Measurements from ENCODE around the gene KRTAP4-12.
"Not testable (repeated sequence)": the region's sequence is repeated elsewhere in the genome, so short reads cannot be mapped to it uniquely, and the experiment has no call there.

KRTAP4-12 gene

DNA sequence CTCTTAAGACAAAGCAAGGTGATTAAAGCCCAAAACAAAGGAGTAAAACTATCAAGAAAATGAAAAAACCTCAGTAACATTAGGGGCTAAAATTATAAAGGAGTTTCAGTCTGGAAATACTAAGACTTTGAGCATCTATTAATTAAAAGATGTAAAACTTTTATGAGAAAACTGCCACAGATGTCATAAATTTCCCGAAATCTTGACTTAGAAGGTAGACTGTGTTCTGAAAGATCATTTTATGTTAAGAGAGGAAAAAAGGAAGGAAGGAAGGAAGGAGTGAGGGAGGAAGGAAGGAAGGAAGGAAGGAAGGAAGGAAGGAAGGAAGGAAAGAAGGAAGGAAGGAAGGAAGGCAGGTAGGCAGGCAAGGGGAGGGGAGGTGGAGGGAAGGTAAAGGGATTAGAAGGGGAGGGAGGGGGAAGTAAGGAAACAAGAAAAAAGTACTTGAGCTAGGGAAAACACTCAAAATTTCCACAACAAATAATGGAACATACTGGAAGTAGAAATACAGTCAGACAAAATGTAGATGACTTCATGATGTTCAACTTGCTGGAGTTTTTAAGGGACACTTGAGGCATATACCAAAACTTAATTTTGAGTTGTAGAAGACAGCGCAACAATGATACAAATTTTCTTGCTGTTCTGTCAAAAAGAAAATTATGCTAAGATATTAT lies 23.7 kb upstream of the KRTAP4-12 start:
- Histone ChIP-seq H3K36me3 (ENCODE audit: insufficient read depth, low read length) (no peaks in the 10 kb centered on the region), H3K4me1 (ENCODE audit: insufficient read depth, low read length) (no peaks in the 10 kb centered on the region), H3K4me3 (ENCODE audit: low read length) (no peak overlapping the region), H3K27ac (ENCODE audit: low read depth, low read length) (no peak overlapping the region), H3K27me3 (ENCODE audit: insufficient read depth, low read length) (no peaks in the 10 kb centered on the region), H3K9me3 (ENCODE audit: insufficient read depth, low read depth, low read length) (peaks cover 11% of the 10 kb centered on the region), H3K9ac (ENCODE audit: low read depth, low read length) (no peak overlapping the region)
- 91% methylated on average over 2 of the region's 2 CpGs for WGBS

DNA sequence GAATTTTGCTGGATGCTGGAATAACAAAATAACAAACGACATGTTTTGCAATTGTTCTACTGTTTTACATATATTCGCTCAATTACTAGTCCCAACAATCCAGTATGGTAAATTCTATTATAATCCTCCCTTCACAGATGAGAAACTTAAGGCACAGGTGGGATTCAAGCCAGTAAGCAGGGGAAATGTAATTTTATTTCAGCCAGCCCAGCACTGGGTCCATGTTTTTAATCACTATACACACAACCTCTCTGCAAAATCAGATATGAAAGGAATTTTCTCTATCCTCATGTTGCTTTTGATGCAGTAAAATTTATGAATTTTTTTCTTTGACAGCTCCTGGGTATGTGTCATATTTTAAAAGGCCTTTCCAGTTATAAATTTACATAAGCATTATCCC lies 21.3 kb upstream of the KRTAP4-12 start:
- H3K9ac ChIP-seq (ENCODE audit: low read depth, low read length): no peak overlapping the region
- no peak overlapping the region for H3K4me3 ChIP-seq (ENCODE audit: low read length)
- no peaks in the 10 kb centered on the region for H3K4me1 ChIP-seq (ENCODE audit: insufficient read depth, low read length)
- H3K27me3 ChIP-seq (ENCODE audit: insufficient read depth, low read length): no peaks in the 10 kb centered on the region
- H3K9me3 ChIP-seq (ENCODE audit: insufficient read depth, low read depth, low read length): peaks cover 17% of the 10 kb centered on the region
- H3K36me3 ChIP-seq (ENCODE audit: insufficient read depth, low read length): no peaks in the 10 kb centered on the region
- no peak overlapping the region for H3K27ac ChIP-seq (ENCODE audit: low read depth, low read length)
- WGBS: 60% methylated on average over 1 of the region's 2 CpGs

DNA sequence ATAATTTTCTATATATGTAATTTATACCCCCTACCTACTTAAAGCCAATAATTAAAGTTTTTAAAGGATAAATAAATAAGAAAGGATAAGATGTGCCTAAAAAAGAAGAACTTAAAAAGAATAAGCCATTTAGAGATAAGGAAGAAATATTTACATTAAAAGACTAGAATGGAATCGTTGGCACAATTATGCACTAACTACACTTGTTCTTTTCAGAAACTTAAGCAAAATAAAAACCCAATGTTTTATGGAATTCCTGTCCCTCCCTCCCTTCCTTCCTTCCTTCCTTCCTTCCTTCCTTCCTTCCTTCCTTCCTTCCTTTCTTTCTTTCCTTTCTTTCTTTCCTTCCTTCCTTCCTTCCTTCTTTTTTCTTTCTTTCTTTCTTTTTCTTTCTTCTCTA lies 20.9 kb upstream of the KRTAP4-12 start:
- Histone ChIP-seq H3K4me1 (ENCODE audit: insufficient read depth, low read length) (no peaks in the 10 kb centered on the region), H3K27ac (ENCODE audit: low read depth, low read length) (no peak overlapping the region)
- WGBS: 87% methylated on average over 1 of the region's 1 CpG

DNA sequence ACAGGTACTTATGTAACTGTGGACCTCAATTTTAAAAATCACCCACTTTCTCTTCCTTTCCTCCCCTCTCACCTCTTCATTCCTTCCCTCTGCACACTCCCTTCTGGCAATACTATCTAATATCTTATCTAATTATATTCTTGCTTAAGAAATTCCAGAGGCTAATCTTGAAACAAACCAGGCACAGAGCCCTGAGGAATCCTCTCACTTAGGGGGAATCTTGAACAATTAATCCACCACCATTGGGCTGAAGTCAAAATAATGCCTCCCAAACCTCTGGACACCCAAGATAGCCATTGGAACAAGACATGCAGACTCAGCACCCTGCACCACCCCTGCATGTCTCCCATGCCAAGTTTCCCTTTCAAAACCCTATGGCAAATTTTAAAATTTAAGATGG lies 17.4 kb upstream of the KRTAP4-12 start:
- Histone ChIP-seq H3K9ac (ENCODE audit: low read depth, low read length) (no peak overlapping the region), H3K27ac (ENCODE audit: low read depth, low read length) (no peak overlapping the region), H3K27me3 (ENCODE audit: insufficient read depth, low read length) (no peaks in the 10 kb centered on the region), H3K36me3 (ENCODE audit: insufficient read depth, low read length) (no peaks in the 10 kb centered on the region), H3K4me1 (ENCODE audit: insufficient read depth, low read length) (no peaks in the 10 kb centered on the region), H3K4me3 (ENCODE audit: low read length) (no peak overlapping the region), H3K9me3 (ENCODE audit: insufficient read depth, low read depth, low read length) (peaks cover 22% of the 10 kb centered on the region)

More for the DNA sequence above, 20.9 kb upstream of the KRTAP4-12 start:
- no peak overlapping the region for H3K4me3 ChIP-seq (ENCODE audit: low read length)
- no peaks in the 10 kb centered on the region for H3K27me3 ChIP-seq (ENCODE audit: insufficient read depth, low read length)
- no peaks in the 10 kb centered on the region for H3K36me3 ChIP-seq (ENCODE audit: insufficient read depth, low read length)
- no peak overlapping the region for H3K9ac ChIP-seq (ENCODE audit: low read depth, low read length)
- peaks cover 18% of the 10 kb centered on the region for H3K9me3 ChIP-seq (ENCODE audit: insufficient read depth, low read depth, low read length)

DNA sequence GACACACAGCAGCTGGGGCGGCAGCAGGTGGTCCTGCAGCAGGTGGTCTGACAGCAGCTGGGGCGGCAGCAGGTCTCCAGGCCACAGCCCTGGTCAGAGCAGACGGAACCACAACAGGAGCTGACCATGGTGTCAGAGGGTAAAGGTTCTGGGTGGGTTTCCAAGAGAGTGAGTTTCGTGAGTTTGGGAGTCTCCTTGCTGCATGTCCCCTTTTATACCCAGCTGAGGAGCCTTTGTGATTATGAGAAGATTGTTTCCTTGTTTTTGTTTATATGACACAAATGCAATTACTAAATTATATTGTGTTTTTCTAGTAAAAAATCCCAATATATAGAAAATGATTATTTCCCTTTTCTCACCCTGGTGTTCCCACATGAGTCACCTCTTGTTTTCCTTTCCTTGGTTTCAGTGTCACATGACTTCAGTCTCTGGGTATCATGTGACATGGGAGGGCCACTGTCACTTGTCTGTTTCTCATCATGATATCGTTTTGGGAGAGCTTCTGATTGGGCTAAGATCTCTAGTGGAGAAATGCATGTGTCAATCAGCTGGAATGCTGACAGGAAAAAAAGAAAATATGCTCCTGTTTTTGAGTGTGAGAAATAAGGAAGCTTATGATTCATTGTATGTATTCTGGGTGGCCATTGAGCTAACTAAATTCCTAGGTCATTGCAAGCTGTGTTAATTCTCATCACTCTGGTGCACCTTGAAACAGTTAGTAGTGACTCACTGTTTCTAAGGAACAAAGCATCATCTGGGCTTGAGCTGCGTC lies 16.6 kb upstream of the KRTAP4-12 start, which contains the start of gene KRTAP4-6:
KRTAP4-6 (minus strand) TSS at position 185 of the 772 bp plus-strand sequence; CDS start at position 128, 57 bp downstream.
- Histone ChIP-seq H3K4me1 (ENCODE audit: insufficient read depth, low read length) (no peaks in the 10 kb centered on the region), H3K36me3 (ENCODE audit: insufficient read depth, low read length) (no peaks in the 10 kb centered on the region), H3K9ac (ENCODE audit: low read depth, low read length) (no peak within 1 kb of the TSS), H3K27ac (ENCODE audit: low read depth, low read length) (no peak within 1 kb of the TSS), H3K27me3 (ENCODE audit: insufficient read depth, low read length) (no peaks in the 10 kb centered on the region), H3K9me3 (ENCODE audit: insufficient read depth, low read depth, low read length) (peaks cover 22% of the 10 kb centered on the region), H3K4me3 (ENCODE audit: low read length) (no peak within 1 kb of the TSS)
- 92% methylated on average over 6 of the region's 6 CpGs for WGBS

DNA sequence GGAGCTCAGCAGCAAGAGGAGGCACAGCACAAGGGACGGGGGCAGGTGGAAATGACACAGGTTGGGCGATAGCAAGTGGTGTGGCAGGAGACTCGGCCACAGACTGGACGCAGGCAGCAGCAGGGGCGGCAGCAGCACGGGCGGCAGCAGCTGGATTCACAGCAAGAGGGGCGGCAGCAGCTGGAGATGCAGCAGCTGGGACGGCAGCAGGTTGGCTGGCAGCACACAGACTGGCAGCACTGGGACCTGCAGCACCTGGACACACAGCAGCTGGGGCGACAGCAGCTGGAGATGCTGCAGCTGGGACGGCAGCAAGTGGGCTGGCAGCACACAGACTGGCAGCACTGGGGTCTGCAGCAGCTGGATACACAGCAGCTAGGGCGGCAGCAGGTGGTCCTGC lies 15.9 kb upstream of the KRTAP4-12 start:
- H3K27ac ChIP-seq (ENCODE audit: low read depth, low read length); H3K4me3 ChIP-seq (ENCODE audit: low read length); H3K9ac ChIP-seq (ENCODE audit: low read depth, low read length); H3K4me1 ChIP-seq (ENCODE audit: insufficient read depth, low read length); H3K27me3 ChIP-seq (ENCODE audit: insufficient read depth, low read length); H3K36me3 ChIP-seq (ENCODE audit: insufficient read depth, low read length): not testable (repeated sequence)
- 90% methylated on average over 12 of the region's 12 CpGs for WGBS
- H3K9me3 ChIP-seq (ENCODE audit: insufficient read depth, low read depth, low read length): peaks cover 22% of the 10 kb centered on the region

DNA sequence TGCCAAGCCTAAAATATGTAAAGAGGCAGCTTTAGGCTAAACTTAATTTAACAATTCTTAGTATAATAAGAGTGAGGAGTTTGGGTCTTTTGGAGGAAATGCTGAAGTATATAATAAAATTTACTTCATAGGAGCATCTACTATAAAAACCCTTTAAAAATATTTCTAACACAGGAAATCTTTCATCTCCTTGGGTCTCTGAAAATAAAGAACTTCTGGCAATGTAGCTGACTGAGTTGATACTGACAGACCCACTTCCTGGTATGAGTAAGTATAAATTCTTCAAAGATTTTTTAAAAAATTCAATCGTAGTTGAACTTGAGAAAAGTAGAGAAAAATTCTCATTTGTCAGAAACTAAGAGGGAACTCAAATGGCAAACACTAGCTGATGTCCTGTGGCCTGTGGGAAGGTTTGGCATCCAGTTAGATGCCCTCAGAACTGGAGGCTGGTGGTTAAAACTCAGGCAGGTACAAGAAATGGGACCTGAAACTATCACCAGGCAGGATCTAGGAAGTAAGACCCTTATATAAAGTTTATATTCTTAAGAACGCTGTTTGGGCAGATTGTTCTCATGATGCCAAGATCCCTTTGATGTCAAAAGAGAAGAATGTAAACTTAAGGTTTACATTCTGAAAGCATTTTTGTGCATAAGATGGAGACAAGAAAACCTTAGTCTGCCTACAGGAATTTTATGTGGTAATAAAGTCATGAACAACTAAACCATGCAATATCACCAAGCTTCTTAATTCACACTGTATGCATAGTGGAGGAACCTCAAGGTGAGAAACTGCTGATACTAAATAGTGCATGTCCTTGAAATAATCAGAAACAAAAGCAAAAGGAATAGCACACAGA lies 10.1 kb upstream of the KRTAP4-12 start:
- H3K36me3 ChIP-seq (ENCODE audit: insufficient read depth, low read length): no peaks in the 10 kb centered on the region
- H3K4me3 ChIP-seq (ENCODE audit: low read length): no peak overlapping the region
- WGBS: 97% methylated on average over 2 of the region's 2 CpGs
- 0 out of 2 replicates have a peak, but pooled peaks cover 4% of the 10 kb centered on the region for H3K9me3 ChIP-seq (ENCODE audit: insufficient read depth, low read depth, low read length)
- H3K4me1 ChIP-seq (ENCODE audit: insufficient read depth, low read length): no peaks in the 10 kb centered on the region
- H3K27me3 ChIP-seq (ENCODE audit: insufficient read depth, low read length): no peaks in the 10 kb centered on the region
- H3K9ac ChIP-seq (ENCODE audit: low read depth, low read length): no peak overlapping the region
- H3K27ac ChIP-seq (ENCODE audit: low read depth, low read length): no peak overlapping the region

DNA sequence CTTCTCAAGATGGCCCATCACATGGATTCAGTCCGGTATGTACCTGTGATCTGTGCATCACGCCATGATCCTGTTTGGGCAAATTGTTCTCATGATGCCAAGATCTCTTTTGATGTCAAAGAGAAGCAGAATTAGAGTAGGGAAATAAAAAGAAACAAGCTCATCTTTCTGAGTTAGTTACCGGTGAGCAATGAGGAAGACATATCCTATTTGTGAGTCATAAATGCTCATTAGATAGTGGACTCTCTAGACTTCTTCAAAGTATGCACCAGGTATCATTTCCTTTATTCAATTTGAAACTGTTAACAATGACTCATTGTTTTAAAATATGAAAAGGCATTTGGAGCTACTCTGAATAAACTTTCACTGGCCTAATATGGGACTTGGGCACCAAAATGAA lies 8.0 kb upstream of the KRTAP4-12 start:
- H3K36me3 ChIP-seq (ENCODE audit: insufficient read depth, low read length): no peaks in the 10 kb centered on the region
- H3K4me1 ChIP-seq (ENCODE audit: insufficient read depth, low read length): no peaks in the 10 kb centered on the region
- H3K9me3 ChIP-seq (ENCODE audit: insufficient read depth, low read depth, low read length): no peaks in the 10 kb centered on the region
- H3K4me3 ChIP-seq (ENCODE audit: low read length): no peak overlapping the region
- no peaks in the 10 kb centered on the region for H3K27me3 ChIP-seq (ENCODE audit: insufficient read depth, low read length)
- no peak overlapping the region for H3K27ac ChIP-seq (ENCODE audit: low read depth, low read length)
- no peak overlapping the region for H3K9ac ChIP-seq (ENCODE audit: low read depth, low read length)
- WGBS: 96% methylated on average over 3 of the region's 3 CpGs

DNA sequence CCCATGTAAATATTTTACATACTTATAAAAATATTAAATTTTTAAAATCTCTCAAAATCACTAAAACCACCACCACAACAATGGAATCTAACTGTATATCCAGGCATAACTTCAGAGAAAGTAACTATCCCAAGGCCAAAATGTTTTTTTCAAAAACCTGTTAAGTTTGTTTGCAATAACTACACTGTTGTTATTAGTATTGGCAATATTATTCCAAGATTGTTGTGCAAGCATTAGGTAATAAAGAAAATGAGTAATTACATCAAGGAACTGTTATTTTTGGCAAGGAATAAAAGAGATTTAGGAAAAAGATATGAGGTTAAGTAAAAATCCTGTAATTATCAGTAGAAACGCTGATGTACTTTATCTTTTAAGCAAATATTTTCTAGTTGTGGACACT lies 3.4 kb upstream of the KRTAP4-12 start:
- H3K4me3 ChIP-seq (ENCODE audit: low read length): no peak overlapping the region
- H3K27ac ChIP-seq (ENCODE audit: low read depth, low read length): no peak overlapping the region
- no peaks in the 10 kb centered on the region for H3K4me1 ChIP-seq (ENCODE audit: insufficient read depth, low read length)
- peaks cover 3% of the 10 kb centered on the region; the same call in 1 of the 2 replicates for H3K9me3 ChIP-seq (ENCODE audit: insufficient read depth, low read depth, low read length)
- 100% methylated on average over 1 of the region's 1 CpG for WGBS
- H3K9ac ChIP-seq (ENCODE audit: low read depth, low read length): no peak overlapping the region
- no peaks in the 10 kb centered on the region for H3K36me3 ChIP-seq (ENCODE audit: insufficient read depth, low read length)
- H3K27me3 ChIP-seq (ENCODE audit: insufficient read depth, low read length): no peaks in the 10 kb centered on the region

DNA sequence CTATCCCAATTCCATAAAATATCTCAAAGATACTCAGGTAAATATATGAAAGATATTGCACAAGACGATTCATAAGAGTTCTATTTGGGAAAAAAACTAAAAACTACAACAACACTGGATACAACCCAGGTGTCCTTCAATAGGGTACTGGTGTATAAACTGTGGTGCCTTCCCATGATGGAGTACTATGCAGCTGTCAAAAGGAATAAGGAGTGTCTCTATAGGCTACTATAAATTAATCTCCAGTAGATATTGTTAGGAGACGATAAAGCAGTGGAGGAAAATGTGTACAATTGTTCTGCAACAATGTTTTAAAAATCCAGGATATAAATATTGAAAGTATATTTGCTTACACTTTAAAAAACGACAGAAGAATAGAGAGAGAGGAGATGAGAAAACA lies 2.4 kb upstream of the KRTAP4-12 start:
- no CpG with 5 or more reads among the region's 3 CpGs for WGBS
- Histone ChIP-seq H3K9me3 (ENCODE audit: insufficient read depth, low read depth, low read length) (peaks cover 5% of the 10 kb centered on the region; the same call in 1 of the 2 replicates), H3K36me3 (ENCODE audit: insufficient read depth, low read length) (no peaks in the 10 kb centered on the region), H3K27me3 (ENCODE audit: insufficient read depth, low read length) (no peaks in the 10 kb centered on the region), H3K27ac (ENCODE audit: low read depth, low read length) (no peak overlapping the region), H3K9ac (ENCODE audit: low read depth, low read length) (no peak overlapping the region), H3K4me3 (ENCODE audit: low read length) (no peak overlapping the region), H3K4me1 (ENCODE audit: insufficient read depth, low read length) (no peaks in the 10 kb centered on the region)

DNA sequence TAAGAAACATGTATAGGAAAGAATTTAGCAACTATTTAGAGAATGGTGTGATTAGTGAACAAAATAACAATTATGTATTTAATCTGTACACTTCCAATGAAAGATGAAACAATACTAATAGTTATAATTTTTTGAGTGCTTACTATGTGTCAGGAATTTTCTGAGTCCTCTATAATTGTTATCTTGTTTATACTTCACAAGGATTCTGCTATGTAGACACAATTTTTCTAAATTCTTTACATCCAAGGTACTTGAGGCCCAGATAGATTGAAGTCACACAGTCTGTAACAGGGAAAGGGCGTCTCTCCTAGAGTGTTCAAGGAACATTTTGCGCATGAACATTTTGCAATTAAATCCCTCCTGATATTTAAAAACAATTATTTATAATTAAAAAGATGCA lies 1.1 kb upstream of the KRTAP4-12 start:
- no peaks in the 10 kb centered on the region for H3K27me3 ChIP-seq (ENCODE audit: insufficient read depth, low read length)
- peaks cover 5% of the 10 kb centered on the region; the same call in 1 of the 2 replicates for H3K9me3 ChIP-seq (ENCODE audit: insufficient read depth, low read depth, low read length)
- no peak overlapping the region for H3K9ac ChIP-seq (ENCODE audit: low read depth, low read length)
- no peak overlapping the region for H3K4me3 ChIP-seq (ENCODE audit: low read length)
- no peaks in the 10 kb centered on the region for H3K36me3 ChIP-seq (ENCODE audit: insufficient read depth, low read length)
- H3K27ac ChIP-seq (ENCODE audit: low read depth, low read length): no peak overlapping the region
- H3K4me1 ChIP-seq (ENCODE audit: insufficient read depth, low read length): no peaks in the 10 kb centered on the region
- 100% methylated on average over 1 of the region's 2 CpGs for WGBS
